Brain microvascular endothelial cell (primary cell): ENCODE measurements around the gene ZNF624.
"Not testable (repeated sequence)": the region's sequence is repeated elsewhere in the genome, so short reads cannot be mapped to it uniquely, and the experiment has no call there.

Experiments used
- DNase-seq: peaks from one replicate; pipeline ENCODE4 v3.0.0-alpha.2; 2020
- H3K27ac ChIP-seq: fragments of 250-450 bp; sonication (Bioruptor Pico); 2 replicates; pipeline ENCODE4 v1.5.1; 2020; ENCODE audit warnings: mild to moderate bottlenecking, moderate library complexity
- H3K27me3 ChIP-seq: fragments of 250-450 bp; sonication (Bioruptor Pico); replicated peaks from 2 replicates; pipeline ENCODE4 v1.5.1; 2020; ENCODE audit warnings: mild to moderate bottlenecking
- H3K36me3 ChIP-seq: fragments of 250-450 bp; sonication (Bioruptor Pico); replicated peaks from 2 replicates; pipeline ENCODE4 v1.5.1; 2020; ENCODE audit warnings: mild to moderate bottlenecking
- H3K4me3 ChIP-seq: 2 replicates; pipeline ENCODE4 v1.5.1; 2011; ENCODE audit warnings: low read depth, mild to moderate bottlenecking, control low read depth, low read length, moderate library complexity
- CTCF ChIP-seq: IDR thresholded peaks from 2 replicates; pipeline ENCODE4 v1.5.1; 2011; ENCODE audit warnings: low read depth, mild to moderate bottlenecking, moderate library complexity, low read length, control low read depth, inconsistent platforms; ENCODE audit errors: missing control alignments
- in situ Hi-C: cut with HindIII; loops from 2 replicates; pipeline ENCODE4 v1.10.0; 2017; ENCODE audit warnings: low sequenced_read_pairs, low pct_ligation_motif_present

Gene ZNF624

GRCh38 chr17:16653367-16654041, at the start of gene ZNF624:
Gene ZNF624, minus strand, starts transcription at chr17:16653850.
- H3K27ac ChIP-seq = peak within 1 kb of the TSS; percentile 35
- H3K4me3 ChIP-seq = peak within 1 kb of the TSS; percentile 87
- H3K36me3 ChIP-seq = no peaks in the 10 kb centered on the region
- no peaks in the 10 kb centered on the region for H3K27me3 ChIP-seq
- TF ChIP-seq CTCF = no peak
- peak; percentile 88 for DNase-seq
- in situ Hi-C loops = no loop called here

GRCh38 chr17:16697603-16698002, 44.0 kb upstream of the ZNF624 start:
- in situ Hi-C loops, H3K36me3 ChIP-seq: not testable (repeated sequence)

GRCh38 chr17:16690447-16690846, 36.8 kb upstream of the ZNF624 start:
- H3K27me3 ChIP-seq, H3K36me3 ChIP-seq, H3K27ac ChIP-seq, DNase-seq, H3K4me3 ChIP-seq, in situ Hi-C loops: not testable (repeated sequence)

More at GRCh38 chr17:16697603-16698002, 44.0 kb upstream of the ZNF624 start:
- DNase-seq, H3K27ac ChIP-seq, H3K4me3 ChIP-seq, H3K27me3 ChIP-seq: not testable (repeated sequence)

- H3K27me3 ChIP-seq, H3K27ac ChIP-seq, H3K4me3 ChIP-seq, DNase-seq, H3K36me3 ChIP-seq, in situ Hi-C loops: not testable (repeated sequence)
- TF ChIP-seq CTCF = peak; percentile 53
Observed at GRCh38 chr17:16689731-16690281, 36.2 kb upstream of the ZNF624 start, which contains the start of gene CCDC144A. Gene CCDC144A, plus strand, starts transcription at chr17:16690241. Its CDS starts 160 bp downstream, at chr17:16690401.

GRCh38 chr17:16687151-16687550, 33.5 kb upstream of the ZNF624 start:
- DNase-seq, in situ Hi-C loops, H3K4me3 ChIP-seq, H3K36me3 ChIP-seq, H3K27ac ChIP-seq, H3K27me3 ChIP-seq: not testable (repeated sequence)

GRCh38 chr17:16686019-16686418, 32.4 kb upstream of the ZNF624 start:
- in situ Hi-C loops, DNase-seq, H3K27ac ChIP-seq, H3K4me3 ChIP-seq, H3K27me3 ChIP-seq, H3K36me3 ChIP-seq: not testable (repeated sequence)

GRCh38 chr17:16683290-16684138, 29.9 kb upstream of the ZNF624 start:
- H3K27ac ChIP-seq, in situ Hi-C loops, H3K4me3 ChIP-seq, DNase-seq, H3K27me3 ChIP-seq, H3K36me3 ChIP-seq: not testable (repeated sequence)

GRCh38 chr17:16676676-16677268, 23.1 kb upstream of the ZNF624 start:
- Histone ChIP-seq H3K27me3 (no peaks in the 10 kb centered on the region), H3K27ac (no peak overlapping the region), H3K4me3 (no peak overlapping the region), H3K36me3 (no peaks in the 10 kb centered on the region)
- in situ Hi-C loops = no loop called here
- no peak for TF ChIP-seq CTCF
- no peak for DNase-seq

GRCh38 chr17:16666907-16667636, 13.4 kb upstream of the ZNF624 start:
- peak overlapping the region; percentile 54 for H3K4me3 ChIP-seq
- in situ Hi-C loops, DNase-seq, H3K27ac ChIP-seq, H3K27me3 ChIP-seq, H3K36me3 ChIP-seq: not testable (repeated sequence)

GRCh38 chr17:16666553-16666906, 12.9 kb upstream of the ZNF624 start:
- DNase-seq, H3K27ac ChIP-seq, in situ Hi-C loops, H3K36me3 ChIP-seq, H3K27me3 ChIP-seq: not testable (repeated sequence)
- peak overlapping the region; percentile 54 for H3K4me3 ChIP-seq
